Smooth muscle cell of the brain vasculature (primary cell): ENCODE data around the gene QSOX1.

Experiments
- DNase-seq: peaks from one replicate; pipeline ENCODE4 v3.0.0-alpha.2; 2012; ENCODE audit warnings: low read depth, low spot score

Gene QSOX1

DNA sequence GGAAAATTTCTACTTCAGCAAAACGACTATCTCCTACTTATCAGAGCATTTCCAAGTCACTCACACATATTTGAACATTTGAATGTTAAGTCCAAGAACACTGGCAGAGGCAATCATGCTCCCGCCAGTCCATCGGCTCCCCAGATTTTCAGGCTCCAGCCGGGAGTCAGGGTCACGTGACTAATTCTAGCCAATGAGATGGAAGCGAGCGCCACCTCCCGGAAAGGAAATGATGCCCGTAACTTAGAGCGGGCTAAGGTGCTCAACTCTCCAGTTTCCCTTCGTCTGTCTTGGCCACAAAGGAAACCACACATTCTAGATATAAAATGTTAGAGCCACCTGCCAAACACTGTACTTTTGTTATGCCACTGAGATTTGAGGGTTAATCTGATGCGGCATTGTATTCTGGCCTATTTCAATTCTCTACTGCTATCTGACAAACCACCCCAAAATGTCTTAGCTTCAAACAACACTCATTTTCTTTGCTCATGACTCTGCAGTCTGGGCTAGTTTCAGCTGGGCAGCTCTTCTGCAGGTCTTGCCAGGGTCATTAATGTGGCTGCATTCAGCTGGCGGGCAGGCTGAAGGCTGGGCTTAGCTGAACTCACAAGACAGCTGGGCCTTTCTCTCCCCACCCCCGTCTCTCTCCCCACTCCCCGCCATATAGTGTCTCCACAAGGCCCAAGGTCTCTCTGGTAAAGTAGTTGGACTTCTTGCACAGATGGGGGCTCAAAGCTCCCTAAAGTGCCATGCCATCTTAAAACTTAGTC, 58.9 kb downstream of the QSOX1 start:
- no peak for DNase-seq

DNA sequence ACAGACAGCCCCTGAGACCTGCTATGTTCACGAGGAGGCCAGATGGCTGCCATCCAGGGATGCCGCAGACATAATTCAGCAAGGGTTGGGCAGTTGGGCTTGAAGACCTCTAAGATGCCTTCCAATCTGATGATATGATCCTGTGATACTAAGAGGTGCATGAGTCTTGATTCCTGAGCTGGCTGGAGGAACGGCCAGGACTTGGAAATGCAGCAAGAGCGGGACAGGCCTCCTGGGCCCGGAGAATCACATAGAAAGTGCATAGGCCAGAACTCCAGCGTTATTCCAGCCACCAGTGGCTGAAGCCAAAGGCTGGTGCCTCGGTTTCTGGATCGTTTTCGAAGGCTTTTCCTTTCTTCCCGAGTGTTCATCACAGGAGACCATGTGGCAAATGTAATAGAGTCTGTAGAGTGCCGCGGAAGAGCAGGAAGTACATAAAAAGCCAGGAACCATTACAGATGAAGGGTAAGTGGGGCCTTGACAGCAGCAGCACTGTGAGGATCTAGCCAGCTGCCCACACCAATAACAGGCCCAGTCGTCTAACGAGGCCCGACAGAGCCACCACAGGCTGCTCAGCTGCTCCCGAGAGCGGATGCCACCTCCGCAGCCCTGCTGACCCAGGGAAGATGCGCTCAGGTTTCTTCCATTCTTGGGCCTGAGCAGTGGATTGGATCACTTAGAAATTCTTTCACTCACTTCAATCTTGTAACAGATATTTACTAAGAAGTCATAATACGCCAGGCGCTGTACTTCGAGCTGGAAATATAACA, 61.4 kb downstream of the QSOX1 start:
- DNase-seq: no peak

- DNase-seq: no peak
Measured at GRCh38 chr1:180217006-180217405, 62.3 kb downstream of the QSOX1 start.

- no peak for DNase-seq
Measured at GRCh38 chr1:180218806-180219765, 64.4 kb downstream of the QSOX1 start.

DNA sequence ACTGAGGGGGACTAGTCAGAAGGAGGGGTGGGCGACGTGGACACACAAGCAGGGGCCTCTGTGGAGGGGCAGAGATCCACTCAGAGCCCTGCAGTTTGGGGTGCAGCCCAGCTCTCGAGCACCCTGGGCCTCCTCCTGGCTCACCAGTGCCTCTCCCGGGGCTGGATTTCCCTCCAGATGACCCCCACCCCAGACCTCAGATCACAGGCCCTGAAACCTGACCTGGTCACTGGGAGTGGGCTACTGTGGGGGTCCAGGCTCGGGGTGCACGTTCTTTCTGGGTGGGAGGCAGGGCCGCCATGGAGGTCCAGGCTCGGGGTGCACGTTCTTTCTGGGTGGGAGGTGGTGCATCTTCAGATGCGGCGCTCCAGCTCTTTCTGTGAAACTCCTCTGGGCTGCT, 65.1 kb downstream of the QSOX1 start:
- DNase-seq: no peak

DNA sequence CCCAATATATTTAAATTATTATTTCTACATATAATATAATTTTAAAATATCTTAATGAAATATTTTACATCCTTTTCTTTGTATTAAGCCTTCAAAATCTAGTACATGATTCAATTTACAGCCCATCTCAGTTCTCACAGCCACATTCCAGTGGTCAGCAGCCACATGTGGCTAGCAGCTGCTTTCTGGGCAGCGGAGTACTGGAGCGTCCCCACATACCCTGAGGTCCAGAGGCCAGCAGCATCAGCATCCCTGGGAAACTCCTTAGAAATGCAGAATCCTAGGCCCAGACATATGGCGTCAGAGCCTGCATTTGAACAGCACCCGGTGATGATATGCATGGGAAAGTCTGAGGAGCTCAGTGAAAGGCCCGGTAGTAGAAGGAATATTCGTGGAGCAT, 66.8 kb downstream of the QSOX1 start:
- no peak for DNase-seq

DNA sequence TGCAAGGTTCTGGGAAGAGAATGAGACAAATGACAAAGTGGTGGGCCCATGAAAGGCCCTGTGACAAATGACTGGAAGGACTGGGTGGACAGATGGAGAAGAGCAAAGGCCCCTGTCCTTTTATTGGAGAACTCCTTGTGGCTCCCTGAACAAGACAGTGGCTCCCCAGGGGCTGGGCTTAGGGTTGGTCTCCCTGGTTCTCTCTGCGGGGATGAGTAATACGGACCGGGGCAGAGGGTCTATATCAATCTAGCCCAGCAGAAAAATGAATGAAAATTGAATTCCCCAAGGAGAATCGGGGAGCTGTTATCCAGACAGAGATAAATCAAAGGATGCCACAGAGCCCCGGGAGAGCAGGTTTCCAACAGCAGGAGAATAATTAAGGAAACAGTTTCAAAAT, 70.2 kb downstream of the QSOX1 start:
- DNase-seq: no peak

DNA sequence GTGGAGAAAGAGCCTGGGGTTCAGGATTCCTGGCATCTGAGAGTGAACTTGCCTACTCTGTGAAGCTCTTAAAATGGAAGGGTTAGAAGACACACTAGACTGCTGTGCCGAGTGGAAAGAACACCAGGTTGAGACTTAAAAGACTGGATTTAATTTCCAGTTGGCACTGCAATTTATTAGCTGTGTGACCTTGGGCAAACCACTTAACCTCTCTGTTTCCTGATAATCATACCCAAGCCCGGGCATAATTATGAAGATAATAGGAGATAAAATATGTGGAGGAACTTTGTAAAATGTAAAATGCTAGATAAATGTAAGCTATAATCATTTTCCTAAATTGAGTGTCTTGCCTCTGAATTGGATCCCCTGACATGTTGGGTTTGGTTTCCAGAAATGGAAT, 70.7 kb downstream of the QSOX1 start:
- DNase-seq: no peak

GRCh38 chr1:180227861-180228647, 73.4 kb downstream of the QSOX1 start:
- no peak for DNase-seq

GRCh38 chr1:180228648-180229482, 74.2 kb downstream of the QSOX1 start:
- no peak for DNase-seq

GRCh38 chr1:180229483-180230415, 75.1 kb downstream of the QSOX1 start, which contains the start of gene LHX4:
Gene LHX4, plus strand, starts transcription at chr1:180230264. Its CDS starts 266 bp downstream, at chr1:180230530.
- DNase-seq: no peak

- no peak for DNase-seq
Measured at GRCh38 chr1:180230416-180230790, 75.7 kb downstream of the QSOX1 start.

- no peak for DNase-seq
Measured at GRCh38 chr1:180230791-180231505, 76.3 kb downstream of the QSOX1 start.

GRCh38 chr1:180231506-180231921, 76.8 kb downstream of the QSOX1 start:
- DNase-seq: no peak

GRCh38 chr1:180231936-180232335, 77.3 kb downstream of the QSOX1 start:
- DNase-seq: no peak

GRCh38 chr1:180232521-180233043, 77.9 kb downstream of the QSOX1 start:
- no peak for DNase-seq

DNA sequence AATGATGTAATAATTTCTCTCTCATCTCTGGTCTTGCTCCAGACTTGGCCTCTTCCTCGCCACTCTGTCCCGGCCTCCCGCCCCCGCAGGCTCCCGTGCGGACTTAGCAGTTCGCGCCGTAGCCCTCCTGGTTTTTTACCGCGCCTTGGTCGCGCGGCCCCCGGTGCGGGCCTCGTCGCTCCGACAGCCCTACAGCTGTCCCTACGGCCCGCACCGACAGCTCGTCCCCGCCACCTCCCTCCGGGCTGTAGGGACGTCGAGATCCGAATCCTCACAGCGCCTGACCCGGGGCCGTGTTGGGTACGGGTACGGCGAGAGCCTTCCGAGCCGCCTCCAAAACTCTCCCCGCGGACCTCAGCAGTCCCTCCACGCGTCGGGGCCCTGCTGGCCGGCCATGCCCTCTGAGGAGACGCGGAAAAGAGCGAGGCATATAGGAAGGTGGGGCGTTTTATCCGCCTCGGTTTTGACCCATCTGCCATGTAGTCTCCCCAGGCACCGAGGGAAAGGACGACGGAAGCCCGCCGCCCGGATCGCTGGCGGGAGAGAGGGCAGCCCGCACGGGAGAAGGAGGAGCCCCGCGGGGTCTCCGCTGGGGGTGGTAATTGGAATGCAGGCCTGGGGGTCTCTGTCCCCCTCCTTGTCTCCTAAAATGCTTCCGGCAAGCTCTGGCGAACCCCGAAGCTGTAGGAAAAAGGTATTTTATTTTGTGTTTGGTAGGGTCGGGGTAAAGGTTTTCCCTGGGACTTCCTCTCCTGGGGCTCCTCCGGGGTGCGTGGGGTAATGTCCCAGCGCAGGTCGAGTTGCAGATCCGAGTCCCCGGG, 78.7 kb downstream of the QSOX1 start:
- DNase-seq: no peak
